GM10248 (cell line): ENCODE results near the gene OR2A7.
"Not testable (repeated sequence)": the region's sequence is repeated elsewhere in the genome, so short reads cannot be mapped to it uniquely, and the experiment has no call there.

Source experiments
- CTCF ChIA-PET: fragments of 300-600 bp; sonication (Branson Sonifier 250); formaldehyde crosslinking; extraction: SDS; loops from one replicate; lab custom pipeline; 2021; ENCODE audit warnings: antibody characterized with exemption; lab: Yijun Ruan, JAX
- POLR2A ChIA-PET: fragments of 350-650 bp; sonication (Branson Sonifier 250); formaldehyde crosslinking; extraction: SDS; loops from one replicate; lab custom pipeline; 2020; ENCODE audit warnings: antibody characterized with exemption; lab: Yijun Ruan, JAX
- DNase-seq: peaks from one replicate; pipeline ENCODE4 v3.0.0; 2012; ENCODE audit errors: extremely low spot score

The OR2A7 gene, protein sequence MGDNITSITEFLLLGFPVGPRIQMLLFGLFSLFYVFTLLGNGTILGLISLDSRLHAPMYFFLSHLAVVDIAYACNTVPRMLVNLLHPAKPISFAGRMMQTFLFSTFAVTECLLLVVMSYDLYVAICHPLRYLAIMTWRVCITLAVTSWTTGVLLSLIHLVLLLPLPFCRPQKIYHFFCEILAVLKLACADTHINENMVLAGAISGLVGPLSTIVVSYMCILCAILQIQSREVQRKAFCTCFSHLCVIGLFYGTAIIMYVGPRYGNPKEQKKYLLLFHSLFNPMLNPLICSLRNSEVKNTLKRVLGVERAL

GRCh38 chr7:144264692-144265091, at the start of gene OR2A7:
OR2A7 (minus strand) TSS chr7:144264792; CDS start chr7:144259628, 5,164 bp downstream.
- CTCF ChIA-PET, POLR2A ChIA-PET, DNase-seq: not testable (repeated sequence)

DNA sequence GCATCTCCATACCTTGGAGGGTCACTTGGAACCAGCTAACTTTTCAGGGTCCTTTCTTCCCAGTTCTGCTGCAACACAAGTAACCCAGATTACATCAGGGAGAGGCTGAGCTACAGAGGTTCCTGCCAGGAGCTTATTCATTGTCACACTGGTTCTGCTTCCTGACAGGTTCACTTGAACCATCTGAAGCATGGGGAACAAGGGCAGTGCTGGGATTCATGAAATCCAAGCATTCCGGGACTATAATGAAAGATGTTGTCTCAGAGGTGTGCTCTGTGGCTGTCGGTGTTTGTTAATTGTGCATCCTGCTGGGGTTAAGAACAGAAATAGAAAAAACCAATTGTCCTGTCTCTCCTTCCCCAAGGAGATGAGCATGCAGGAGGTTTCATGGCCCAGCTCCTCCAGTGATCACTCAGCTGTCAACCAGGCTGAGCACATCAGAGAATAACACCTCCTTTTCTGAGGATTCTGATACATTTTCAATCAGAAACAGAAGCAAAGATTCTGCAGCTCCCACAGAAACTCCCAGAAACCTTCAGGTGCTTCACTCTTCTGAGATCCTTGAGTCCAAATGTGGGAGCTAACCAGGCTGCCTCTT, 47.4 kb upstream of the OR2A7 start, which contains the start of gene OR2A1:
TSS of gene OR2A1 (plus strand) at position 548 of the 598 bp plus-strand sequence. CDS start 5,706 bp downstream, outside the sequence.
- DNase-seq, POLR2A ChIA-PET, CTCF ChIA-PET: not testable (repeated sequence)

DNA sequence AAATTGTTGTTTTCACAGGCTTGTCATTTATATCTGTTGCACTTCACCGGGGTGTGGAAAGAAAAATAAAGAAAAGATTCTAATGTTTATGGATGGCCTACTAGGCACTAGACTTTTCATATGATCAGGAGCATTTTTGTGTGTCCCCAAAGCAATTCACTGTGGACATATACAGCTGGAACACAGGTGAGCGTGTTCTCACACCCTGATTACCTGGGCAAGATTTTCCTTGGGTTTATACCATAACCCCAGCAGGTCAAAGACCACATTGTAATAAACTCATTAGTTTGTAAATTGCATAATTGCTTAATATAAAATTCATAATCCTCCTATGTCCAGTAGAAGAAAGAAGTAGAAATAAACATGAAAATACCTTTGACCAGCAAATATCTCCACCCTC, 46.6 kb upstream of the OR2A7 start:
- CTCF ChIA-PET, DNase-seq, POLR2A ChIA-PET: not testable (repeated sequence)

DNA sequence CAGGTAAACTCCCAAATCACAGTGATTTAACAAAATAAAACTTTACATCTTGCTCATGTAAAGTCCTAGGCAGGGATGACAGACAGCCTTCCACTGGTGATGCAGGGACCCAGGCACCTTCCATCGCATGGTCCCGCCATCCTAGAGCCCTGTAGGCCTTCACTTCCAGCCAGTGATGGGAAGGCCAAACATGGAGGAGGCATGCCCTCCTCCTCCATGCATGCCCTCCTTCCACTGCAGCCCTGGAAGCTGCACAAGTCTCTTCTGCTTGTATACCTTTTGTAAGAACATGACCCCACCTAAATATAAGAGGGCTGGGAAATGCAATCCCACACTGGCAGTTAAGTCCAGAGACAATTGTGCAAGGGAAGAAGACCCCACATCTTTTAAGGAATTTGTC, 45.1 kb upstream of the OR2A7 start:
- CTCF ChIA-PET, POLR2A ChIA-PET, DNase-seq: not testable (repeated sequence)

- POLR2A ChIA-PET, result not testable (repeated sequence)
Observed at GRCh38 chr7:144305156-144305555, 40.6 kb upstream of the OR2A7 start.

DNA sequence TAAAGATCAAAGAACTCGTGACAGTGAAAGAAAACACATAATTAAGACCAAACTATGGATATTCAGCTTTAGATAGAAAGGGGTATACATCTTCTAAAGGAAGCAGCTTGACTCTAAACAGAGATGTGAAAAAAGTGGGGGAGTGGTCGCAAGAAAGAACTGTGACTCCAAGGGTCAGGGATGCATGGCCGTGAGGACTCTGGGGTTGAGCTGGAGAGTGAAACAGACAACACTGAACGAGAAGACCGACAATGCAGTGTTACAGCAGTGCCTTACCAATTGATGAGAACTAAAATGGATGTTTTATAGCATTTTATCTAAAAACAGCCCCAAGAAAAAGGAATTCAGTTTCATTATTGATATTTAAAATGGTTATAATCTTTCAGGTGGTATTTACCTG, 39.0 kb upstream of the OR2A7 start:
- DNase-seq, CTCF ChIA-PET, POLR2A ChIA-PET: not testable (repeated sequence)

More at GRCh38 chr7:144305156-144305555, 40.6 kb upstream of the OR2A7 start:
- CTCF ChIA-PET, DNase-seq: not testable (repeated sequence)

DNA sequence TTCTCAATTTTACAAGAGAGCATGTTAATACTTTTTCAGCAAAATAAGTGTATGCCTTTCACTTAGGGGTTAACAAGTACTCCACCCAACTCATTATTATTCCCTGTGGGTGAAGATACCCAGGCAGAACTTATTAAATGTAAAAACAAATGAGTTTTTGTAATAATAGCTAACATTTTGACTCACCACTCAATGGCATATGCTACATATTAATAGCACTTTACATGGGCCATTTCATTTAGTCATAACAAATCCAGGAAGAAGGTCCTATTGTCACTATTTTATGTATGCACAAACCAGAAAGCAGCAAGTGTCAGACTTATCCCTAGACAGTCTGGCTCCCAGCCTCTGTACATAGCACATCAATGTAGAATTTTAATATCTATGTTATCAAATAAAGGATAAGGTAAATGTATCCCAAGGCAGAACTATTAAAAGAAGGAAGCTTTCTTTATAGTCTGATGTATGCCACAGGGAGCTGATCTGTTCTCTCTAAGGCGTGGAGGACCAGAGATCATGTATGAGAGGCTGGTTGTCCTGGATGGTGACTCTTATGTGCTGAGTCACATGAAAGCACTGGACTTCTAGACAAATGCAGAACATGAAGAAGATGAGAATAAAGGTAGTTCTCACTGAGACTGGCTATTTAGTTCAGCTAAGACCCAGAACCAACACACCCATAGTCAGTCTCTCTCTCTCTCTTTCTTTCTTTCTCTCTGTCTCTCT, 38.1 kb upstream of the OR2A7 start:
- POLR2A ChIA-PET, DNase-seq, CTCF ChIA-PET: not testable (repeated sequence)

GRCh38 chr7:144293794-144294499, 29.4 kb upstream of the OR2A7 start:
- POLR2A ChIA-PET, DNase-seq, CTCF ChIA-PET: not testable (repeated sequence)

DNA sequence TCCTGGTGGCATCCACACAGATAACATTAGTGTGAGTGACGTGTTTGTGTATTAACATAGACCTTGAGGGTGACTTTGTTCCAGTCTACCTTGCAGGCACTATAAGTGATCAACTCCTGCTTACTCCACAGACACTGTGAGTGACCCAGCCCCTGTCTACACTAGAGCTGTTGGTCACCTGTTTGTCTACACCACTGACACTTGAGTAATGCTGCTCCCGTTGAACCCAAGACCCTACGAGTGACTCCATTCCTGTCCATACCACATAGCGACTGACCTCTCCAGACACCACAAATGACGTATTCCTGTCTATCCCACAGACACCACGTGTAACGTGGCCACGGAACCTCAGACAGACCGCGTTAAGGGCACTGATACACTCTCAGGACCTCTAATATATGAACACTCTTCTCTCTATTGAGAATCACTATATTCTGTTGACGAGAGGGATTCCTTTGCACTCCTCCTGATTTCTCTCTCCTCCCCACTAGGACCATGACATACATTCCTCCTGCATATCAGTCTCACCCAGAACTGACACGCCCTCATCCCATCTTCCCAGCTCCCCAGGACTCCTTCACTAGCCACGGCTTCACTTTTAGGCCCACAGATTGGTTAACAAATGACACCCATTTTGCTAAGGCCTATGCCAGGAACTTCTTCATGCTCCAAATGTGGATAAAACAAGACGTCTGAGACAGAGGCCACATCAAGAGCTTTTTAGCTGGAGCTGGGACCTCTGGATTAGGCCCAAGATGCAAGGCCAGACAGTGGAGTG, 28.0 kb upstream of the OR2A7 start:
- DNase-seq, CTCF ChIA-PET, POLR2A ChIA-PET: not testable (repeated sequence)

DNA sequence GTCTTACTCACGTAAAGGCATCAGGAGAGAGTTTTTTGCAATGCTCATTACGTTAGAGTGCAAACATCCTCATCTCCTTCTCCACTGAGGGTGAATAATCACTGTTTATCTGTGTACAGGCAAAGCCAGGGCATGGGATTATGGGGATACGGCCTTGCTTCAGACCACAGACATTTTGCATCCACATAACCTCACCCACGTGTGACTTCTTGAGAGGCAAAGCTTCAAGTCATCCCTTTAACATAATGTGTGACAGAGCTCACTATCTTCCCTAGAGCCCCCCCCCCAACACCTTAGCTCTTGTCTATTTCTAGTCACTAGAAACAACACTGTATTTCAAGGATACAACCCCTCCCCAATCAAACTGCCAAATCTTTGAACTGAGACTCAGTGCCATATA, 27.0 kb upstream of the OR2A7 start:
- CTCF ChIA-PET, result not testable (repeated sequence)

DNA sequence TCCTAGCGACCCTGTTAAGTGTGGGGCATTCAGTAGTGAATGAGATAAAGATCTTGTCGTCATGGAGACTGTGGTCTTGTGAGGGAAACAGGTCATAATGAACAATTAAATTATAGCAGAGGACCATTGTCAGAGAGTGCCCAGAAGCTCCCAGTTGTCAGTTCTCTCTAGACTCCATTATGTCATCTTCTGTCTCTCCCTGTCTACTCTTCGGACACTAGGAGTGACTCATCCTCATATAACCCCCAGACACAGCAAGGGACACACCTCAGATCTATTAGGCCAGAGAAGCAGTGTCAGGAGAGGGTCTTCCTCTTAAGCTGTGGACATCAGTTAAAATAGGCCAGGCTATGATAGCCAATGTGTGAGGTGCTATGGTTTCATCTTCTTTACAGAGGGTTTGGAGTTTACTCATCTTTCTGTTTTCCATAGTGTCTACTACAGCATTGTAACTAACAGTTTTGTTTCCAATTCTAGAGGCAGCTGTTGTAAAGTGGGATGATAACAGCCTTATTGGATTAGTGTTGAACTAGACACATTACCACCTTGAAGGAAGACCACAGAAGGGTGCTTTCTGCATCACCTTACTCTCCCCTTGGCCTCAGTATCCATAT, 22.7 kb upstream of the OR2A7 start:
- CTCF ChIA-PET, POLR2A ChIA-PET, DNase-seq: not testable (repeated sequence)

More for the DNA sequence above, 27.0 kb upstream of the OR2A7 start:
- DNase-seq, POLR2A ChIA-PET: not testable (repeated sequence)

DNA sequence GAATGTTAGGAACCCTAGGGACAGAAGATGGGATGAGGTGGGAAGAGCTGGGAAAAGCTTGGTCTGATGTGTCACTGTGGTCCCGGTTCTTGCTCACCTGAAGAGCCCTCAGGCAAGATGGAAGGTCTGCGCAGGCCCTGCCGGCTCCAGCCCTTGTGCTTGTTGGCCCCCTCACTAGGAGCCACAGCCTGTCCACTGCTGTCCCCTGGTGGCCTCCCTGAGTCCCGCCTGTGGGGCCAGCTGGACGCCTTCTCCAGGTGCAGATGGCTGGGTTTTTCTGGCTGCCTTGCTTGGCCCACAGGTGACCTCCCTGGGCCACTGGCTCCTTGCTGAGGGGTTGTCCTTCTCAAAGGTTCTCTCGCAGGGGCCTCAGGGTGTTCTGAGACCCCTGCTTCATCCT, 19.1 kb upstream of the OR2A7 start:
- POLR2A ChIA-PET, DNase-seq, CTCF ChIA-PET: not testable (repeated sequence)

GRCh38 chr7:144282490-144282889, 17.9 kb upstream of the OR2A7 start:
- POLR2A ChIA-PET, CTCF ChIA-PET, DNase-seq: not testable (repeated sequence)

GRCh38 chr7:144281981-144282380, 17.4 kb upstream of the OR2A7 start:
- POLR2A ChIA-PET, CTCF ChIA-PET, DNase-seq: not testable (repeated sequence)

DNA sequence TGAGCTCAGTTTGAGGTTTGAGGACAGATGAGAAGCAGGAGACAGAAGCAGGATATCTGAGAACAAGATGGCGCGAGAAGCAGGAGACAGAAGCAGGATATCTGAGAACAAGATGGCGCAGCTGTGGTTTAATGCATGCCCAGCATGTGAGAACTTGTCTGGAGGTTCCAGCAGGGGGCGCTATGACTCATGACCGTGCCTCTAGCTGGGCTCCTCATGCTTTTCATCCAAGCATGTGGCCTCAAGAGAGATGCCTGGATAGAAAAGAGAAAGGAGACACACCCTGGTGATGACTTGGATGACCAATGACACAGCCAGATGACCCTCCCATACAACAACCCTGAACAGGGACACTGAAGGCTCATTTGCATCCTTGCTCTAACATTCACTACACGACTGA, 15.4 kb upstream of the OR2A7 start:
- POLR2A ChIA-PET, DNase-seq, CTCF ChIA-PET: not testable (repeated sequence)

GRCh38 chr7:144275281-144275680, 10.7 kb upstream of the OR2A7 start:
- POLR2A ChIA-PET, DNase-seq, CTCF ChIA-PET: not testable (repeated sequence)

GRCh38 chr7:144269188-144269587, 4.6 kb upstream of the OR2A7 start, which contains the start of gene CTAGE8:
CTAGE8 (minus strand) TSS chr7:144269288; CDS start chr7:144269250, 38 bp downstream.
- POLR2A ChIA-PET, CTCF ChIA-PET, DNase-seq: not testable (repeated sequence)
